GM23338 (cell line): ENCODE results near the gene DMD. TPM values are rescaled to one million over a fixed set of nuclear protein-coding genes. Genes with fewer than 3 reads are reported as not detected.

Source experiments
- ATAC-seq: fragments of 200-7000 bp; cut with Tn5 transposase; 3 replicates; pipeline ENCODE4 v1.9.1; 2020
- DNase-seq: peaks from one replicate; pipeline ENCODE4 v3.0.0-alpha.2; 2015; ENCODE audit warnings: low spot score
- H2AFZ ChIP-seq: fragments of 200-600 bp; sonication (generic); 2 replicates; pipeline ENCODE4 v1.8.0; 2016; ENCODE audit warnings: antibody characterized with exemption, mild to moderate bottlenecking, moderate library complexity
- H3F3A ChIP-seq: fragments of 200-600 bp; sonication (generic); replicated peaks from 2 replicates; pipeline ENCODE4 v1.8.0; 2017; ENCODE audit warnings: antibody characterized with exemption, mixed run types, low read depth
- H3K27ac ChIP-seq: fragments of 200-600 bp; sonication (generic); 2 replicates; pipeline ENCODE4 v1.6.1; 2016; ENCODE audit warnings: low read depth
- H3K27me3 ChIP-seq: fragments of 200-600 bp; sonication (generic); 2 replicates; pipeline ENCODE4 v1.8.0; 2016; ENCODE audit warnings: mild to moderate bottlenecking, mixed run types, moderate library complexity; ENCODE audit not compliant: insufficient read depth
- H3K36me3 ChIP-seq: fragments of 200-600 bp; sonication (generic); 2 replicates; pipeline ENCODE4 v1.8.0; 2016; ENCODE audit warnings: mild to moderate bottlenecking; ENCODE audit not compliant: insufficient read depth
- H3K4me1 ChIP-seq: fragments of 200-600 bp; sonication (generic); 2 replicates; pipeline ENCODE4 v1.8.0; 2016; ENCODE audit warnings: mild to moderate bottlenecking, moderate library complexity; ENCODE audit not compliant: insufficient read depth
- H3K4me2 ChIP-seq: fragments of 200-600 bp; sonication (generic); 2 replicates; pipeline ENCODE4 v1.7.1; 2017; ENCODE audit warnings: mixed run types
- H3K4me3 ChIP-seq: fragments of 200-600 bp; sonication (generic); 2 replicates; pipeline ENCODE4 v1.6.1; 2016; ENCODE audit warnings: mixed run types
- H3K79me2 ChIP-seq: fragments of 200-600 bp; sonication (generic); replicated peaks from 2 replicates; pipeline ENCODE4 v1.8.0; 2017; ENCODE audit warnings: mild to moderate bottlenecking; ENCODE audit not compliant: insufficient read depth
- H3K9me2 ChIP-seq: fragments of 200-600 bp; sonication (generic); 2 replicates; pipeline ENCODE4 v1.8.0; 2017; ENCODE audit not compliant: insufficient read depth
- H4K20me1 ChIP-seq: fragments of 200-600 bp; sonication (generic); replicated peaks from 2 replicates; pipeline ENCODE4 v1.8.0; 2017; ENCODE audit warnings: mild to moderate bottlenecking; ENCODE audit not compliant: insufficient read depth
- H3K27ac Mint-ChIP-seq: 2 replicates; pipeline ENCODE4 v1.8.0; 2020; ENCODE audit warnings: inconsistent platforms, mild to moderate bottlenecking, moderate library complexity, mixed read lengths
- H3K27me3 Mint-ChIP-seq: 3 replicates; pipeline ENCODE4 v1.8.0; 2022; ENCODE audit warnings: low read depth, mild to moderate bottlenecking, moderate library complexity, mixed read lengths, inconsistent platforms; ENCODE audit not compliant: insufficient read depth, poor library complexity
- H3K36me3 Mint-ChIP-seq: 3 replicates; pipeline ENCODE4 v1.8.0; 2021; ENCODE audit warnings: low read depth, mild to moderate bottlenecking, inconsistent platforms, moderate library complexity, mixed read lengths
- H3K4me1 Mint-ChIP-seq: 3 replicates; pipeline ENCODE4 v1.8.0; 2020; ENCODE audit warnings: mild to moderate bottlenecking, inconsistent platforms, mixed read lengths
- H3K4me3 Mint-ChIP-seq: 3 replicates; pipeline ENCODE4 v1.8.0; 2021; ENCODE audit warnings: moderate library complexity, mild to moderate bottlenecking, inconsistent platforms, mixed read lengths
- H3K9me3 Mint-ChIP-seq: 3 replicates; pipeline ENCODE4 v1.8.0; 2020; ENCODE audit warnings: moderate library complexity, mild to moderate bottlenecking, inconsistent platforms, mixed read lengths
- CREB1 ChIP-seq: fragments of 250-450 bp; sonication (Bioruptor Pico); IDR thresholded peaks from 2 replicates; pipeline ENCODE4 v1.5.0; 2020; ENCODE audit warnings: low read depth, mild to moderate bottlenecking, moderate library complexity
- CTCF ChIP-seq, 2 experiments: fragments of 200-600 bp in 1 of 2; sonication (generic) in 1 of 2; conservative IDR thresholded peaks; 2 replicates each; pipeline versions ENCODE4 v1.5.1 to v1.6.1; 2016 to 2017; ENCODE audit warnings: antibody characterized with exemption in 2 of 2, low read depth in 2 of 2, mild to moderate bottlenecking in 2 of 2, moderate library complexity in 1 of 2
- ETS1 ChIP-seq: IDR thresholded peaks from 2 replicates; pipeline ENCODE4 v1.6.1; 2016; ENCODE audit warnings: antibody characterized with exemption
- EZH2 ChIP-seq: fragments of 200-600 bp; sonication (generic); IDR thresholded peaks from one replicate; pipeline ENCODE4 v1.8.0; 2017; ENCODE audit warnings: antibody characterized with exemption, mild to moderate bottlenecking, low read depth; ENCODE audit not compliant: unreplicated experiment
- EZH2phosphoT487 ChIP-seq: fragments of 200-600 bp; sonication (generic); IDR thresholded peaks from one replicate; pipeline ENCODE4 v1.8.1; 2018; ENCODE audit warnings: antibody characterized with exemption; ENCODE audit not compliant: unreplicated experiment
- JUNB ChIP-seq: IDR thresholded peaks from one replicate; pipeline ENCODE4 v1.6.1; 2016; ENCODE audit warnings: antibody characterized with exemption; ENCODE audit not compliant: unreplicated experiment
- REST ChIP-seq: IDR thresholded peaks from one replicate; pipeline ENCODE4 v1.6.1; 2018; ENCODE audit warnings: antibody characterized with exemption; ENCODE audit not compliant: unreplicated experiment
- STAT1 ChIP-seq: IDR thresholded peaks from one replicate; pipeline ENCODE4 v1.6.1; 2016; ENCODE audit warnings: antibody characterized with exemption; ENCODE audit not compliant: unreplicated experiment
- ZNF462 ChIP-seq: fragments of 250-450 bp; sonication (Bioruptor Pico); IDR thresholded peaks from 2 replicates; pipeline ENCODE4 v1.5.0; 2020; ENCODE audit warnings: mild to moderate bottlenecking, moderate library complexity
- polyA plus RNA-seq: library from polyadenylated mRNA; unstranded; fragments of >200 nt; fragmentation: Nextera tagmentation; extraction: Ambion mirVana; gene quantifications from 2 replicates; pipeline ENCODE4 v1.2.1, GENCODE V29; 2016
- total RNA-seq: library from RNA; depleted of rRNA; stranded (reverse); fragments of >200 nt; shearing (Covaris generic); gene quantifications from 2 replicates; pipeline ENCODE4 v1.2.3, GENCODE V29; 2014

Gene DMD
- total and polyA plus RNA-seq, 2 experiments from 2014 or later, result 4.5 to 7.6 TPM

GRCh38 chrX:32495855-32496254, 715.5 kb downstream of the DMD start:
- H3K27ac ChIP-seq, result no peak overlapping the region
- no peaks in the 10 kb centered on the region for H4K20me1 ChIP-seq

More at GRCh38 chrX:32495855-32496254, 715.5 kb downstream of the DMD start:
- no peaks in the 10 kb centered on the region for H3F3A ChIP-seq
- H2AFZ ChIP-seq, result no peak overlapping the region
- Mint-ChIP-seq H3K9me3 (no peaks in the 10 kb centered on the region), H3K4me3 (no peak overlapping the region), H3K27ac (no peak overlapping the region), H3K27me3 (no peaks in the 10 kb centered on the region), H3K4me1 (no peaks in the 10 kb centered on the region), H3K36me3 (no peaks in the 10 kb centered on the region)
- ATAC-seq, result no peak
- H3K9me2 ChIP-seq, result no peaks in the 10 kb centered on the region
- H3K27me3 ChIP-seq, result no peaks in the 10 kb centered on the region
- no peak overlapping the region for H3K4me2 ChIP-seq
- H3K4me1 ChIP-seq, result no peaks in the 10 kb centered on the region
- H3K36me3 ChIP-seq, result no peaks in the 10 kb centered on the region
- no peak for TF ChIP-seq EZH2
- no peak for TF ChIP-seq CTCF (conservative IDR thresholded peaks at IDR 0.05; ENCODE audit: low read depth in 2 of 2)
- no peak for TF ChIP-seq ETS1
- TF ChIP-seq JUNB, result no peak
- no peak for TF ChIP-seq CREB1 (CRISPR knock-in tag)
- TF ChIP-seq EZH2phosphoT487, result no peak
- no peak for TF ChIP-seq REST
- no peak for TF ChIP-seq ZNF462 (CRISPR knock-in tag)
- no peak for TF ChIP-seq STAT1
- no peak for DNase-seq
- no peaks in the 10 kb centered on the region for H3K79me2 ChIP-seq
- no peak overlapping the region for H3K4me3 ChIP-seq
